ENCODE measurements around the gene WNT8B. TPM values are rescaled to one million over a fixed set of nuclear protein-coding genes. Genes with fewer than 3 reads are reported as not detected.

WNT8B gene
- total and polyA plus RNA-seq, 2 experiments from 2014 or later: not detected

DNA sequence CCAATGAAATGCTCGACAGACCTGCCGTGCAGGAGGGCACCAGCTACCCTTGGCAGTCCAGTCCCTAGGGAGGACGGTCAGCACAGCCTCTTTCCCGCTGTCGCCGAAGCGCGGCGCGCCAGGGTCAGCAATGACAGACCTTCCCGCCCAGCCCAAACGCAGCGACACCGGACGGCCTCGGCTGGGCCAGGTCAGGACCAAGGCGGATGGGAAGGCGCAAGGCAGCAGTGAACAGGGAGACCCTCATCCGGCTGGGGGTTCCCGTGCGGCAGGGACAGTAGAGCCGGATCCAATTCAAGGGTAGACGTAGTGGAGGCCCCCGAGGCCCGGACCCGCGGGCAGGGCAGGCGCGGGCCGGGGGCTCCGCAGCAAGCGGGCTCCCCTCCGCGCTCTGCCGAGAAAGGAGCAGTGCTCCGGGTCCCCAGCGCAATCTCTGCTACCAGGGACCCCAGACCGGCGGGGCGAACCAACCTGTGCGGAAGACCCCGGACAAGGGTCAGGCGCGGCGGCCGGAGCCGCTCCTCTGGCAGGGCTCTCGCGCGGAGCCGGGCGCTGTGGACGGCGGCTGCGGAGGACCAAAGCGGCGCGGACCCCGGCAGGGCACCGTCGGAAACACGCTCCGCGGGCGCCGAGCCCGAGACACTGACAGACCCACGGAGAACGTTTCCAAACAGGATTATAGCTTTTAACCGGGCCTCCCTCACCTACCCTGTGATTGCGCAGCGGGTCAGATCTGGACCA lies 56.7 kb downstream of the WNT8B start, which contains the start of gene SEC31B:
SEC31B (minus strand) TSS at position 551 of the 741 bp plus-strand sequence. CDS start 2,909 bp downstream, outside the sequence.
- Histone ChIP-seq H4K20me1 (ENCODE audit: insufficient read depth) (no peaks in the 10 kb centered on the region), H3K36me3 (ENCODE audit: low read depth) (peaks cover 7% of the 10 kb centered on the region; the same call in 1 of the 2 replicates), H3K9ac (peak within 1 kb of the TSS; percentile 0; the same call in 1 of the 2 replicates), H3K4me1 (ENCODE audit: insufficient read depth) (peaks cover 40% of the 10 kb centered on the region), H3K9me2 (ENCODE audit: insufficient read depth) (no peaks in the 10 kb centered on the region), H2AFZ (peak within 1 kb of the TSS; percentile 51), H3K79me2 (ENCODE audit: insufficient read depth) (no peaks in the 10 kb centered on the region), H3K4me2 (ENCODE audit: unreplicated experiment) (peak within 1 kb of the TSS; percentile 77), H3K9me3 (ENCODE audit: low read depth) (no peaks in the 10 kb centered on the region), H3F3A (ENCODE audit: insufficient read depth) (peaks cover 34% of the 10 kb centered on the region), H3K27me3 (replicated peaks; ENCODE audit: insufficient read depth) (no peaks in the 10 kb centered on the region), H3K4me3 (peak within 1 kb of the TSS; percentile 52), H3K27ac (peak within 1 kb of the TSS; percentile 63; the same call in 1 of the 2 replicates)
- TF ChIP-seq EZH2phosphoT487 (IDR thresholded peaks at IDR 0.05; ENCODE audit: insufficient read depth, low read depth) (no peak), EZH2 (IDR thresholded peaks at IDR 0.05; ENCODE audit: insufficient read depth, poor library complexity, severe bottlenecking) (no peak)
- 10 to 12% methylated on average over 53 to 56 of the region's 72 CpGs for WGBS, 2 experiments (ENCODE audit: low coverage in 1 of 2, low lambda C conversion rate in 2 of 2, missing lambda C conversion rate in 2 of 2)
- DNase-seq: peak; percentile 39
- in situ Hi-C loops (cut with MboI): loop anchor here (10.0 kb wide), 1 partner anchor 175 kb away; the partner anchor contains the start of gene SCD

DNA sequence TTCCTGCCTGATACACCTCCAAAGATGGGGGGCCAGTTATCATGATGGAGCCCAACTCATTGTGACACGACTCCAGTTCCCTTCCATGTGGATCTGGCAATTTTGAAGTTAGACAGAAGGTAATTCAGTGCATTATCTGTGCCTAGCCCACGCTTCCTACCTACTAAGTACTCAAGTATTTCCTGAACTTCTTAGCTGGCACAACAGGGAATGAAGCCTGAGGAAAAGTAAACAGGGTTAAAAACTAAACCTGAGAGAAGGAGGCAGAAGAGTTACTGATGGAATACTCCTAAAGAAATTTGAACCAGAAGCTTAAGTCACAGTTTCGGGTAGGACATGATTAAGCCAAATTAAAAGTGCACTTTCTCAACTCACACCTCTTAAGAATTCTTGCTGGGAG lies 58.0 kb downstream of the WNT8B start:
- Histone ChIP-seq H3K4me1 (ENCODE audit: insufficient read depth) (peaks cover 40% of the 10 kb centered on the region), H3K79me2 (ENCODE audit: insufficient read depth) (no peaks in the 10 kb centered on the region), H3K36me3 (ENCODE audit: low read depth) (peaks cover 9% of the 10 kb centered on the region; the same call in 1 of the 2 replicates), H3K9me2 (ENCODE audit: insufficient read depth) (no peaks in the 10 kb centered on the region), H3K9me3 (ENCODE audit: low read depth) (no peaks in the 10 kb centered on the region), H3K27ac (peak overlapping the region; percentile 63), H2AFZ (no peak overlapping the region), H3F3A (ENCODE audit: insufficient read depth) (peaks cover 34% of the 10 kb centered on the region), H3K4me3 (no peak overlapping the region), H3K4me2 (ENCODE audit: unreplicated experiment) (peak overlapping the region; percentile 36), H3K27me3 (replicated peaks; ENCODE audit: insufficient read depth) (no peaks in the 10 kb centered on the region), H4K20me1 (ENCODE audit: insufficient read depth) (no peaks in the 10 kb centered on the region), H3K9ac (no peak overlapping the region)
- peak; percentile 84 for DNase-seq
- in situ Hi-C loops (cut with MboI): no loop called here
- 13 to 25% methylated on average over 3 of the region's 3 CpGs for WGBS, 2 experiments (ENCODE audit: low coverage in 1 of 2, low lambda C conversion rate in 2 of 2, missing lambda C conversion rate in 2 of 2)
- no peak for TF ChIP-seq EZH2 (IDR thresholded peaks at IDR 0.05; ENCODE audit: insufficient read depth, poor library complexity, severe bottlenecking)
- no peak for TF ChIP-seq EZH2phosphoT487 (IDR thresholded peaks at IDR 0.05; ENCODE audit: insufficient read depth, low read depth)

DNA sequence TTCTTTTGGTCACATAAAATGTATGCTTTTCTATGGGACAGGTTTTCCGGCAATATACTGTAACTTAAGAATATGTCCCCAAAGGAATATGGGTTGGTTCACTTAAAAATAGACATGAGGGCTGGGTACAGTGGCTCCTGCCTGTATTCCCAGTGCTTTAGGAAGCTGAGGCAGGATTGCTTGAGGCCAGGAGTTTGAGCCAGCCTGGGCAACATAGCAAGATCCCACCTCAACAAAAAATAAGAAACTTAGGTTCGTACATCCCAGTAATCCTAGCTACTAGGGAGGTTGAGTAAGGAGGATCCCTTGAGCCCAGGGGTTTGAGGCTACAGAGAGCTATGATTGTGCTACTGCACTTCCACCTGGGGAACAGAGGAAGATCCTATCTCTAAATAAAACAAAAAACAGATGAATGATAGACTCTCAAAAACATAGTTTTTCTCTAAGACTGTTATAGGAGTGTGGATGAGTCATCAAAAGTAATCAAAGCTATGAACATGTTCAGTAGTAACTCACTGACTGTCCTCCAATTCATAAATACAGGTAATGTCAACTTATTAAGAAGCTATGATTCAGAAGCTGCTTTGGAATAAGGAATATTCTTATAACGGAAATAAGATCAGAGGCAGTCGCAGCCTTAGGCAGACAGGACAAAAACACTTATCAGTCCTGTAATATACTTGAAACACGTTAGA lies 59.4 kb downstream of the WNT8B start:
- Histone ChIP-seq H2AFZ (no peak overlapping the region), H3K36me3 (ENCODE audit: low read depth) (peaks cover 16% of the 10 kb centered on the region; the same call in 1 of the 2 replicates), H3K9me3 (ENCODE audit: low read depth) (no peaks in the 10 kb centered on the region), H3K4me1 (ENCODE audit: insufficient read depth) (peaks cover 40% of the 10 kb centered on the region), H3K27ac (no peak overlapping the region), H3K9me2 (ENCODE audit: insufficient read depth) (no peaks in the 10 kb centered on the region), H4K20me1 (ENCODE audit: insufficient read depth) (no peaks in the 10 kb centered on the region), H3K4me2 (ENCODE audit: unreplicated experiment) (no peak overlapping the region), H3K9ac (no peak overlapping the region), H3K4me3 (no peak overlapping the region), H3K79me2 (ENCODE audit: insufficient read depth) (peaks cover under 1% of the 10 kb centered on the region; the same call in 1 of the 2 replicates), H3F3A (ENCODE audit: insufficient read depth) (peaks cover 34% of the 10 kb centered on the region), H3K27me3 (replicated peaks; ENCODE audit: insufficient read depth) (no peaks in the 10 kb centered on the region)
- in situ Hi-C loops (cut with MboI): no loop called here
- peak; percentile 44 for DNase-seq
- WGBS, 2 experiments (ENCODE audit: low coverage in 1 of 2, low lambda C conversion rate in 2 of 2, missing lambda C conversion rate in 2 of 2): 76 to 81% methylated on average over 5 of the region's 5 CpGs
- TF ChIP-seq EZH2 (IDR thresholded peaks at IDR 0.05; ENCODE audit: insufficient read depth, poor library complexity, severe bottlenecking): no peak
- TF ChIP-seq EZH2phosphoT487 (IDR thresholded peaks at IDR 0.05; ENCODE audit: insufficient read depth, low read depth): no peak

DNA sequence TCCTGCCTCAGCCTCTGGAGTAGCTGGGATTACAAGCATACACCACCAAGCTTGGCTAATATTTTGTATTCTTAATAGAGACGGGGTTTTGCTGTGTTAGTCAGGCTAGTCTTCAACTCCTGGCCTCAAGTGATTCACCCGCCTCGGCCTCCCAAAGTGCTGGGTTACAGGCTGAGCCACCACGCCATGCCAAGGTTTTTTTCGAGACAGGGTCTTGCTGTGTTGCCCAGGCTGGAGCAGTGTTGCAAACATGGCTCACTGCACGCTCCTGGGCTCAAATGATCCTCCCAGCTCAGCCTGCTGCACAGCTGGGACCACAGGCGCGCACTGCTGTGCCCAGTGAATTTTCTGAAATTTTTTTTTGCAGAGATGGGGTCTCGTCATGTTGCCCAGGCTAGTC lies 60.1 kb downstream of the WNT8B start:
- peaks cover 16% of the 10 kb centered on the region; the same call in 1 of the 2 replicates for H3K36me3 ChIP-seq (ENCODE audit: low read depth)
- H3K9ac ChIP-seq: no peak overlapping the region
- H3K9me2 ChIP-seq (ENCODE audit: insufficient read depth): no peaks in the 10 kb centered on the region
- H3F3A ChIP-seq (ENCODE audit: insufficient read depth): peaks cover 34% of the 10 kb centered on the region
- H3K27me3 ChIP-seq (replicated peaks; ENCODE audit: insufficient read depth): no peaks in the 10 kb centered on the region
- H3K4me1 ChIP-seq (ENCODE audit: insufficient read depth): peaks cover 40% of the 10 kb centered on the region
- in situ Hi-C loops (cut with MboI): no loop called here
- H3K79me2 ChIP-seq (ENCODE audit: insufficient read depth): peaks cover 7% of the 10 kb centered on the region
- no peak overlapping the region for H3K27ac ChIP-seq
- WGBS, 2 experiments (ENCODE audit: low coverage in 1 of 2, low lambda C conversion rate in 2 of 2, missing lambda C conversion rate in 2 of 2): 90% methylated on average over 9 of the region's 9 CpGs
- TF ChIP-seq EZH2phosphoT487 (IDR thresholded peaks at IDR 0.05; ENCODE audit: insufficient read depth, low read depth) (no peak), EZH2 (IDR thresholded peaks at IDR 0.05; ENCODE audit: insufficient read depth, poor library complexity, severe bottlenecking) (no peak)
- no peak overlapping the region for H2AFZ ChIP-seq
- H4K20me1 ChIP-seq (ENCODE audit: insufficient read depth): no peaks in the 10 kb centered on the region
- H3K4me2 ChIP-seq (ENCODE audit: unreplicated experiment): no peak overlapping the region
- peak; percentile 23 for DNase-seq
- no peak overlapping the region for H3K4me3 ChIP-seq
- H3K9me3 ChIP-seq (ENCODE audit: low read depth): no peaks in the 10 kb centered on the region
